Measurements from ENCODE around the gene MYO1E.

DNA sequence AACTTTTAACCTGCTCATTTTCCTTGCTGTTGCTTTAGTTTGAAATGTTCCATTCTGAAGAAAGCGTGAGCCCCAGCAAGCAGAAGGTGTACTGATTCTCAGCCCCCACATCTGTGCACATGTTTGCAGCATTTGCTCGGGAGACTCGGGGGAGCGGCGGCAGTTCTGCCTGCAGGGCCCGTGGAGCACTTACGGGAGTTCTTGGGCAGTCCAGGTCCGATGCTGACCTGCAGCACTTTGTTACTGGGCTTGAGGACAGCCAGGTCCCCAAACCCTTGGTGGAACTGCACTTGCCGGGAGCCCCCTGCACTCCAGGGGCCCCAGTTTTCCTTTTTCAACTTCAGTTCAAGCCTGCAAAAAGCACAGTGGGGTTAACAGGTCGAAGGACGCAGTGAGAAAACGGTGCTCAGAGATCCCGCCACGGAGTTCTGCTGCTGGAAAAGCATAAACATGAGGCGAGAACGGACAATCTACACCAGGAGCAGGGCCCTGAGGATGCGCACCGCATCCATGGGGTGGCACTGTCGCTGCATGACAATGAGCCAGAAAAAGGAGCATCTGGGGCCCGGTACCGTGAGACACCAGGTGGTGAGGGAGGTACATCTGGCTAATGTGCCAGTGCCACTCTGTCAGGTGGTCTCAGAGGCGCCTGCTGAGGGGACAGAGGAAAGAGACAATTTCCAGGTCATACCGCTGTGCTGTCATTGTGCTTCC, 211.6 kb downstream of the MYO1E start:
- TF ChIP-seq TEAD4 (CRISPR knock-in tag; IDR thresholded peaks at IDR 0.05) (no peak), CTCF (IDR thresholded peaks at IDR 0.05) (no peak), MLX (CRISPR knock-in tag; IDR thresholded peaks at IDR 0.05) (no peak), ETV6 (CRISPR knock-in tag; IDR thresholded peaks at IDR 0.05) (no peak), ESRRA (CRISPR knock-in tag; IDR thresholded peaks at IDR 0.05; ENCODE audit: borderline replicate concordance) (no peak), ZNF317 (CRISPR knock-in tag; IDR thresholded peaks at IDR 0.05; ENCODE audit: borderline replicate concordance, low read depth) (no peak)
